Upper lobe of left lung (tissue), 6 donors: ENCODE results near the gene MRPL24. TPM values are rescaled to one million over a fixed set of nuclear protein-coding genes. Genes with fewer than 3 reads are reported as not detected.

ENCODE experiments used
- ATAC-seq, 2 donors: fragments of 200-7000 bp; cut with Tn5 transposase; one replicate each; pipeline ENCODE4 v1.9.1; 2022; ENCODE audit warnings: mild to moderate bottlenecking in 2 of 2, moderate library complexity in 2 of 2; ENCODE audit not compliant: low FRiP score in 2 of 2
- DNase-seq, 2 donors: peaks; one replicate each; pipeline ENCODE4 v3.0.0-alpha.2; 2019 to 2020
- H3K27ac ChIP-seq, 4 donors: fragments of 200-600 bp; sonication (generic); one replicate each; pipeline ENCODE4 v1.5.1; 2016 to 2019
- H3K27me3 ChIP-seq, 4 donors: fragments of 200-600 bp; sonication (generic); one replicate each; pipeline ENCODE4 v1.5.1; 2017 to 2019
- H3K36me3 ChIP-seq, 4 donors: fragments of 200-600 bp; sonication (generic); one replicate each; pipeline ENCODE4 v1.5.1; 2016 to 2019
- H3K4me1 ChIP-seq, 4 donors: fragments of 200-600 bp; sonication (generic); one replicate each; pipeline ENCODE4 v1.5.1; 2018 to 2019
- H3K4me3 ChIP-seq, 4 donors: fragments of 200-600 bp; sonication (generic); one replicate each; pipeline ENCODE4 v1.5.1; 2017 to 2019; ENCODE audit warnings: mild to moderate bottlenecking in 2 of 4, moderate library complexity in 1 of 4
- H3K9me3 ChIP-seq, 4 donors: fragments of 200-600 bp; sonication (generic); one replicate each; pipeline ENCODE4 v1.5.1; 2018 to 2019
- EP300 ChIP-seq, 4 donors: sonication (generic); formaldehyde crosslinking; IDR thresholded peaks; one replicate each; pipeline ENCODE4 v1.5.1; 2017; ENCODE audit warnings: antibody characterized with exemption in 4 of 4, control low read depth in 2 of 4
- POLR2A ChIP-seq, 4 donors: fragments of 450-650 bp; IDR thresholded peaks; one replicate each; pipeline ENCODE4 v1.5.1; 2016 to 2017; ENCODE audit warnings: antibody characterized with exemption in 4 of 4, mild to moderate bottlenecking in 2 of 4
- POLR2AphosphoS5 ChIP-seq, 2 donors: sonication (generic); formaldehyde crosslinking; IDR thresholded peaks; one replicate each; pipeline ENCODE4 v1.5.1; 2017; ENCODE audit warnings: antibody characterized with exemption in 2 of 2
- WGBS, 2 donors: methylation state at CpG; one replicate each; pipeline ENCODE4 v1.1.5; 2017 to 2018; 5-methylcytosine and 5-hydroxymethylcytosine counted together
- total RNA-seq, 6 donors: library from RNA; depleted of rRNA in 4 of 6; stranded (reverse); fragments of >200 nt in 4 of 6; gene quantifications; one replicate each; pipeline versions ENCODE4 v1.1.0 to v1.2.1, GENCODE V29; 2016 to 2021
- TF ChIP-seq, protein P1 (sequence below), 6 experiments: fragments of 450-650 bp in 4 of 6; fragments of 200-600 bp in 2 of 6; sonication (generic) in 2 of 6; IDR thresholded peaks; one replicate each; pipeline ENCODE4 v1.5.1; 2016 to 2019; ENCODE audit warnings: antibody characterized with exemption in 6 of 6
- donor health status: DM: no; HTN: no; CAD: no; lungs with moderate emphysema.
- donor health status: DM: no; HTN: yes; CAD: no; lungs with severe emphysema.

MRPL24 gene
- total RNA-seq, 6 donors from 2014 or later, result 19.6 to 52.5 (median 40.8) TPM

DNA sequence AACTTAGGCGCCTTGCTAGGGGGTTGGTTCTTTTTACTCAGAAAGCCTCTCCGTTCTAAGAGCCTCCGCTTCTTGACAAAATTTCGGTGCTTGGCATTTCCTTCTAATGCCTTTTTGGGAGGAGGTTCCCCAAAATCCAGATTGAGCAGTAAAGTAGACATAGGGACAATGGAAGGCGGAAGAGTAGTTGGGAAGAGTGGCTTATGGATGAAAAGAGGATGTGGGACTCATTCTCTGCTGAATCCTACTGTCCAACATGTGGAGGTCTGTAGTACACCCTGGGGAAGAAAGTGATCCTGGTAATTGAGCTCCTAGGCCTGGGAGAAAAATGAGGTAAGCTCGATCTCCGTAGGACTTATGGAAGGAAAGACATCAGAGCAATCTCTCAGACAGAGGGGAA lies 13.4 kb downstream of the MRPL24 start:
- peaks cover 15 to 32% (median 23%) of the 10 kb centered on the region in 4 donors for H3K36me3 ChIP-seq
- 49 to 54% methylated on average over 7 of the region's 7 CpGs for WGBS, 2 donors
- peaks cover 40 to 48% (median 42%) of the 10 kb centered on the region in 4 donors for H3K4me1 ChIP-seq
- no peaks in the 10 kb centered on the region for H3K9me3 ChIP-seq
- TF ChIP-seq EP300 (IDR thresholded peaks at IDR 0.05) (no peak), POLR2AphosphoS5 (IDR thresholded peaks at IDR 0.05) (no peak), POLR2A (IDR thresholded peaks at IDR 0.05) (no peak)
- TF ChIP-seq, protein P1, sequence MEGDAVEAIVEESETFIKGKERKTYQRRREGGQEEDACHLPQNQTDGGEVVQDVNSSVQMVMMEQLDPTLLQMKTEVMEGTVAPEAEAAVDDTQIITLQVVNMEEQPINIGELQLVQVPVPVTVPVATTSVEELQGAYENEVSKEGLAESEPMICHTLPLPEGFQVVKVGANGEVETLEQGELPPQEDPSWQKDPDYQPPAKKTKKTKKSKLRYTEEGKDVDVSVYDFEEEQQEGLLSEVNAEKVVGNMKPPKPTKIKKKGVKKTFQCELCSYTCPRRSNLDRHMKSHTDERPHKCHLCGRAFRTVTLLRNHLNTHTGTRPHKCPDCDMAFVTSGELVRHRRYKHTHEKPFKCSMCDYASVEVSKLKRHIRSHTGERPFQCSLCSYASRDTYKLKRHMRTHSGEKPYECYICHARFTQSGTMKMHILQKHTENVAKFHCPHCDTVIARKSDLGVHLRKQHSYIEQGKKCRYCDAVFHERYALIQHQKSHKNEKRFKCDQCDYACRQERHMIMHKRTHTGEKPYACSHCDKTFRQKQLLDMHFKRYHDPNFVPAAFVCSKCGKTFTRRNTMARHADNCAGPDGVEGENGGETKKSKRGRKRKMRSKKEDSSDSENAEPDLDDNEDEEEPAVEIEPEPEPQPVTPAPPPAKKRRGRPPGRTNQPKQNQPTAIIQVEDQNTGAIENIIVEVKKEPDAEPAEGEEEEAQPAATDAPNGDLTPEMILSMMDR (IDR thresholded peaks at IDR 0.05), result no peak
- DNase-seq, result no peak
- H3K27me3 ChIP-seq, result no peaks in the 10 kb centered on the region
- H3K27ac ChIP-seq, result peak overlapping the region; percentile 95 to 99 (median 98)
- no peak for ATAC-seq
- H3K4me3 ChIP-seq, result peak overlapping the region; percentile 68 to 83 (median 77)

DNA sequence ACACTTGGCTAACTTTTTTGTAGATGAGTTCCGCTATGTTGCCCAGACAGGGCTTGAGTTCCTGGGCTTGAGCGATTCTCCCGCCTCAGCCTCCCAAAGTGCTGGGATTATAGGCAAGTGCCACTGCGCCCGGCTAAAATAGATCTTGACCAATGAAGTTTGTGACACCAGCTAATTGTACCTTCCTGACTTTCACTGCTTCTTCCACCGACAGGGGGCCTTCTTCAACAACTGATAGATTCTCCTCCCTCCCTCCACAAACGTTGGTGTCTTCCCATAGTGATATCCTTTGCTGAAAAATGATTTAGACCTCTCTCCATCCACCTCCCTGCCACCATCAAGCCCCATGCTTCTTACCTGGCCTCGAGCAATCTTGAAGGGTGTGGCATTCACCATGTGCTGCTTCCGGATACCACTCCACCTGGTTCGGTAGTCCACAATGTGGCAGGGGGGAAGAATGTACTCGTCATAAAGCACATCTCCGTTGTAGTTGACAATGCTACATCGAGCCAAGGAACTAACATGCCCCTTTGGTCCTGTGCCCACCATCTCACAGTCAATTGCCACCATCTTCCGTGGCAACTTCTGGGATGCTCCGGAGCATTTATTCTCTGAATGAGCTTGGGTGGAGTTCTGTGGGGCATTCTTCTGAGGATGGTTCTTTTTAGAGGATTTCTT lies 14.2 kb downstream of the MRPL24 start:
- Histone ChIP-seq H3K27me3 (no peaks in the 10 kb centered on the region), H3K4me1 (peaks cover 40 to 48% (median 42%) of the 10 kb centered on the region in 4 donors), H3K9me3 (no peaks in the 10 kb centered on the region), H3K27ac (peak overlapping the region in 1 of 4 donors; percentile 41), H3K4me3 (peak overlapping the region in 2 of 4 donors; percentile 33 to 68), H3K36me3 (peaks cover 15 to 39% (median 24%) of the 10 kb centered on the region in 4 donors)
- DNase-seq (peak in 1 of 2 donors; percentile 46), ATAC-seq (peak in 1 of 2 donors; percentile 39)
- TF ChIP-seq, protein P1 (IDR thresholded peaks at IDR 0.05), result peak; percentile 13 to 53 (median 46)
- no peak for TF ChIP-seq EP300 (IDR thresholded peaks at IDR 0.05)
- WGBS, 2 donors, result 44 to 53% methylated on average over 15 of the region's 15 CpGs

DNA sequence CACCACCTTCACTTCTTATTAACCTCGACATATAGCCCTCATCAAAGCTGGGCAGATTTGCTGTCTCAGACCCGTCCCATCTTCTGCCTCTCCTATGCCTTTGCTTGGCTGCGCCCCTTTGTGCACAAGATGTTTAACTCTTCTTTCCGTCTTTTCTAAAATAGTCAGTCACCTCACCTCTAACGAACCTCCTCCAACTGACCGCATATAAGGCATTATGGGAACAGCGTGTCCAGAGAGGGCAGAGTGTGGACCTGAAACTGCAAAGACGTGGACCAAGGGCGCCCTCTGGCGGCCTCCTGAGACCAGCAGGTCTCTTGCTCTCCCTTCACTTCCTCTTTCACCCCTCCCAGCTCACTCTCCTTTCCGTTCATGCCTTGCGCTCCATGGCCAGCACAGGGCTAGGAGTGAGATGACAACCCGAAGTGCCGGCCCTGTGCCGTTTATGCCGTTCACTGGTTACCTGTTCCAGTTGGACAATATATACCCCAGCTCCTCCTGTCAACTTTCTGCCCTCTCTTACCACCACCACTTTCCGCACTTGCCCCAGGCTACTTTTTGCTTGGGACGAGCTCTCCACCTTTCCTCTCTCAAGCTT lies 15.1 kb downstream of the MRPL24 start:
- Histone ChIP-seq H3K4me3 (peak overlapping the region; percentile 6 to 68 (median 20)), H3K9me3 (no peaks in the 10 kb centered on the region), H3K27ac (peak overlapping the region in 3 of 4 donors; percentile 16 to 46 (median 41)), H3K27me3 (no peaks in the 10 kb centered on the region), H3K36me3 (peaks cover 15 to 48% (median 32%) of the 10 kb centered on the region in 4 donors), H3K4me1 (peaks cover 40 to 48% (median 42%) of the 10 kb centered on the region in 4 donors)
- 15 to 16% methylated on average over 18 of the region's 18 CpGs for WGBS, 2 donors
- DNase-seq (peak; percentile 88 to 93), ATAC-seq (peak; percentile 84 to 88)
- TF ChIP-seq, protein P1 (IDR thresholded peaks at IDR 0.05), result peak; percentile 86 to 96 (median 91)
- TF ChIP-seq POLR2AphosphoS5 (IDR thresholded peaks at IDR 0.05), result no peak

DNA sequence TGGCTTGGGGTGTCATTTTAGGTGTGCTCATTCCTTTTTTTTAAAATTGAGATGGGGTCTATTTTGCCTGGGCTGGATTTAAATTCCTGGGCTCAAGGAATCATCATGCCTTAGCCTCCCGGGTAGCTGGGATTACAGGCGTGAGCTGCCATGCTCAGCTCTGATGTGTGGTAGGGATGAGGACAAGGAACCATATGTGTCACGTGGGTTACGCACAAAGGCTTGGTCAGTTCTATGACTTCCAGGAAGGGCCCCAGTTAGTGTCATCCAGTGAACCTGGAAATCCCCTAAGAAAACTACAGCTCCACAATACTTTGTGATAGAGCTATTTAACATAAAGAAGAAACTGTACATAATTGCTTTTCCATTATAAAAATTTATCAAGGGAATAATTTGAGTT lies 19.4 kb downstream of the MRPL24 start:
- TF ChIP-seq EP300 (IDR thresholded peaks at IDR 0.05) (no peak), POLR2A (IDR thresholded peaks at IDR 0.05) (no peak), POLR2AphosphoS5 (IDR thresholded peaks at IDR 0.05) (no peak)
- TF ChIP-seq, protein P1 (IDR thresholded peaks at IDR 0.05), result no peak
- no peak for ATAC-seq
- Histone ChIP-seq H3K4me1 (peaks cover 20 to 24% (median 22%) of the 10 kb centered on the region in 4 donors), H3K27ac (no peak overlapping the region), H3K27me3 (no peaks in the 10 kb centered on the region), H3K36me3 (peaks cover 15 to 56% (median 35%) of the 10 kb centered on the region in 4 donors), H3K4me3 (no peak overlapping the region), H3K9me3 (no peaks in the 10 kb centered on the region)
- WGBS, 2 donors, result 75 to 81% methylated on average over 4 of the region's 4 CpGs
- no peak for DNase-seq
